ENCODE measurements around the gene SLCO1A2.

DNA sequence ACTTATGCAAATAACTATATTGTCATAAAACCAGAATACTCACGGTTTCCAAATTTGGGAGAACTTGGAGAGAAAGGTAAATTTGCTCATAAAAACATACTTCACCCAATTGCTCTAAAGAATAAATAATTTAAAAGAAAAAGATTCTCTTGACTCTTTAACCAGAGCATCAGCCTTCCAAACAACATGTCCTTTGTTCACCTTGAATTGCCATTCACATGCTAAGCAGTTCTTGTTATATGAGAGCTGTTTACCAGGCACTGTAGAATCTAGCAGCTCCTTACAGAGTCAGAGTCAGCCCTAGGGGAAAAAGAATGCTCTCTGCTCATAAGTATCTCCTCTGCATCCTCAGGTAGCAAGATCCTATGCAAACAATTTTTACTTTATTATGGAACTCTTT, 10.2 kb downstream of the SLCO1A2 start:
- TF ChIP-seq, protein P1, sequence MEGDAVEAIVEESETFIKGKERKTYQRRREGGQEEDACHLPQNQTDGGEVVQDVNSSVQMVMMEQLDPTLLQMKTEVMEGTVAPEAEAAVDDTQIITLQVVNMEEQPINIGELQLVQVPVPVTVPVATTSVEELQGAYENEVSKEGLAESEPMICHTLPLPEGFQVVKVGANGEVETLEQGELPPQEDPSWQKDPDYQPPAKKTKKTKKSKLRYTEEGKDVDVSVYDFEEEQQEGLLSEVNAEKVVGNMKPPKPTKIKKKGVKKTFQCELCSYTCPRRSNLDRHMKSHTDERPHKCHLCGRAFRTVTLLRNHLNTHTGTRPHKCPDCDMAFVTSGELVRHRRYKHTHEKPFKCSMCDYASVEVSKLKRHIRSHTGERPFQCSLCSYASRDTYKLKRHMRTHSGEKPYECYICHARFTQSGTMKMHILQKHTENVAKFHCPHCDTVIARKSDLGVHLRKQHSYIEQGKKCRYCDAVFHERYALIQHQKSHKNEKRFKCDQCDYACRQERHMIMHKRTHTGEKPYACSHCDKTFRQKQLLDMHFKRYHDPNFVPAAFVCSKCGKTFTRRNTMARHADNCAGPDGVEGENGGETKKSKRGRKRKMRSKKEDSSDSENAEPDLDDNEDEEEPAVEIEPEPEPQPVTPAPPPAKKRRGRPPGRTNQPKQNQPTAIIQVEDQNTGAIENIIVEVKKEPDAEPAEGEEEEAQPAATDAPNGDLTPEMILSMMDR (IDR thresholded peaks at IDR 0.05), result no peak
- TF ChIP-seq POLR2A (IDR thresholded peaks at IDR 0.05) (no peak), EP300 (IDR thresholded peaks at IDR 0.05) (no peak)

Measured in ovary (tissue), 3 donors.